ENCODE results near the gene RUVBL1.

DNA sequence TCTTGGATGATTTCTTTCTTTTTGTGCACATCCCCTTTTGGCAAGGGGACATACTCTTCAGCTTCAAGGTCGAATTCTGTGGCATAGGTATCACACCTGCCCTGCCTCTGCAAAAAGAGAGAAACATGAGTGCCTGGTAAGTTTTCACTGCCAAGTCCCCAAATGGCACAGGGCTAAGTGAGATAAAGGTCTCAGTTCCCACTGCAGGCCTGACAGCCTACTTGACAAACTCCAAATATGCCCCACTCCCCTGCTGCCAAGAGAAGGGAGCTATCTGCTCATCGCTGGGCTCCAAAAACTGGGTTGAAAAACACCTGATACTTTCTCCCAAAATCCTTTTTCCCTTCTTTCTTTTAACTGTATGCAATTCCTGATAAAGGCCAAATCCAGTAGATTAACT is 23.0 kb downstream of the RUVBL1 start:
- TF ChIP-seq, protein P1, sequence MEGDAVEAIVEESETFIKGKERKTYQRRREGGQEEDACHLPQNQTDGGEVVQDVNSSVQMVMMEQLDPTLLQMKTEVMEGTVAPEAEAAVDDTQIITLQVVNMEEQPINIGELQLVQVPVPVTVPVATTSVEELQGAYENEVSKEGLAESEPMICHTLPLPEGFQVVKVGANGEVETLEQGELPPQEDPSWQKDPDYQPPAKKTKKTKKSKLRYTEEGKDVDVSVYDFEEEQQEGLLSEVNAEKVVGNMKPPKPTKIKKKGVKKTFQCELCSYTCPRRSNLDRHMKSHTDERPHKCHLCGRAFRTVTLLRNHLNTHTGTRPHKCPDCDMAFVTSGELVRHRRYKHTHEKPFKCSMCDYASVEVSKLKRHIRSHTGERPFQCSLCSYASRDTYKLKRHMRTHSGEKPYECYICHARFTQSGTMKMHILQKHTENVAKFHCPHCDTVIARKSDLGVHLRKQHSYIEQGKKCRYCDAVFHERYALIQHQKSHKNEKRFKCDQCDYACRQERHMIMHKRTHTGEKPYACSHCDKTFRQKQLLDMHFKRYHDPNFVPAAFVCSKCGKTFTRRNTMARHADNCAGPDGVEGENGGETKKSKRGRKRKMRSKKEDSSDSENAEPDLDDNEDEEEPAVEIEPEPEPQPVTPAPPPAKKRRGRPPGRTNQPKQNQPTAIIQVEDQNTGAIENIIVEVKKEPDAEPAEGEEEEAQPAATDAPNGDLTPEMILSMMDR (IDR thresholded peaks at IDR 0.05; ENCODE audit: poor library complexity): no peak
- TF ChIP-seq EZH2phosphoT487 (IDR thresholded peaks at IDR 0.05; ENCODE audit: low read depth, severe bottlenecking, unreplicated experiment): no peak

Measured in hepatocyte (in vitro differentiated cells).